Loucy (cell line): ENCODE data around the gene KL.

Source experiments
- H2AFZ ChIP-seq: fragments of 200-600 bp; sonication (generic); 2 replicates; pipeline ENCODE4 v1.6.0; 2016; ENCODE audit warnings: antibody characterized with exemption, mild to moderate bottlenecking, low read length, moderate library complexity
- H3F3A ChIP-seq: fragments of 200-600 bp; 2 replicates; pipeline ENCODE4 v1.6.0; 2016; ENCODE audit warnings: antibody characterized with exemption, low read depth, mild to moderate bottlenecking
- H3K27me3 ChIP-seq: fragments of 200-600 bp; sonication (generic); 2 replicates; pipeline ENCODE4 v1.6.1; 2014; ENCODE audit warnings: low read length, mild to moderate bottlenecking; ENCODE audit not compliant: insufficient read depth, poor library complexity, severe bottlenecking
- H3K36me3 ChIP-seq: fragments of 200-600 bp; sonication (generic); 2 replicates; pipeline ENCODE4 v1.6.1; 2016; ENCODE audit warnings: low read length; ENCODE audit not compliant: insufficient read depth
- H3K4me1 ChIP-seq: fragments of 200-600 bp; sonication (generic); 2 replicates; pipeline ENCODE4 v1.5.1; 2014; ENCODE audit warnings: low read length, mild to moderate bottlenecking; ENCODE audit not compliant: insufficient read depth, poor library complexity, severe bottlenecking
- H3K4me2 ChIP-seq: fragments of 200-600 bp; sonication (generic); 2 replicates; pipeline ENCODE4 v1.6.0; 2014; ENCODE audit warnings: antibody characterized with exemption, low read length, low read depth, mild to moderate bottlenecking; ENCODE audit not compliant: poor library complexity, severe bottlenecking
- H3K4me3 ChIP-seq: fragments of 200-600 bp; sonication (generic); 2 replicates; pipeline ENCODE4 v1.5.1; 2014; ENCODE audit warnings: low read length, mild to moderate bottlenecking, mixed read lengths; ENCODE audit not compliant: poor library complexity, severe bottlenecking
- H3K79me2 ChIP-seq: fragments of 200-600 bp; sonication (generic); 2 replicates; pipeline ENCODE4 v1.6.1; 2014; ENCODE audit warnings: low read length; ENCODE audit not compliant: insufficient read depth
- H3K9ac ChIP-seq: fragments of 200-600 bp; sonication (generic); 2 replicates; pipeline ENCODE4 v1.6.0; 2014; ENCODE audit warnings: mild to moderate bottlenecking, low read depth, low read length, moderate library complexity; ENCODE audit not compliant: poor library complexity, severe bottlenecking
- H3K9me2 ChIP-seq: fragments of 200-600 bp; sonication (generic); replicated peaks from 2 replicates; pipeline ENCODE4 v1.6.1; 2016; ENCODE audit warnings: low read depth, low read length, mixed read lengths
- H3K9me3 ChIP-seq: fragments of 200-600 bp; sonication (generic); 2 replicates; pipeline ENCODE4 v1.6.1; 2014; ENCODE audit warnings: mild to moderate bottlenecking, antibody characterized with exemption, low read length, low read depth; ENCODE audit not compliant: insufficient read depth
- H4K20me1 ChIP-seq: fragments of 200-600 bp; sonication (generic); 2 replicates; pipeline ENCODE4 v1.6.0; 2014; ENCODE audit warnings: antibody characterized with exemption, low read length, mild to moderate bottlenecking; ENCODE audit not compliant: insufficient read depth, poor library complexity, severe bottlenecking
- CTCF ChIP-seq: fragments of 200-600 bp; sonication (generic); conservative IDR thresholded peaks from 2 replicates; pipeline ENCODE4 v1.5.1; 2014; ENCODE audit warnings: mild to moderate bottlenecking, antibody characterized with exemption, low read length
- EZH2phosphoT487 ChIP-seq: fragments of 200-600 bp; IDR thresholded peaks from 2 replicates; pipeline ENCODE4 v1.6.1; 2018; ENCODE audit warnings: antibody characterized with exemption, mild to moderate bottlenecking, moderate library complexity, borderline replicate concordance

The KL gene

DNA sequence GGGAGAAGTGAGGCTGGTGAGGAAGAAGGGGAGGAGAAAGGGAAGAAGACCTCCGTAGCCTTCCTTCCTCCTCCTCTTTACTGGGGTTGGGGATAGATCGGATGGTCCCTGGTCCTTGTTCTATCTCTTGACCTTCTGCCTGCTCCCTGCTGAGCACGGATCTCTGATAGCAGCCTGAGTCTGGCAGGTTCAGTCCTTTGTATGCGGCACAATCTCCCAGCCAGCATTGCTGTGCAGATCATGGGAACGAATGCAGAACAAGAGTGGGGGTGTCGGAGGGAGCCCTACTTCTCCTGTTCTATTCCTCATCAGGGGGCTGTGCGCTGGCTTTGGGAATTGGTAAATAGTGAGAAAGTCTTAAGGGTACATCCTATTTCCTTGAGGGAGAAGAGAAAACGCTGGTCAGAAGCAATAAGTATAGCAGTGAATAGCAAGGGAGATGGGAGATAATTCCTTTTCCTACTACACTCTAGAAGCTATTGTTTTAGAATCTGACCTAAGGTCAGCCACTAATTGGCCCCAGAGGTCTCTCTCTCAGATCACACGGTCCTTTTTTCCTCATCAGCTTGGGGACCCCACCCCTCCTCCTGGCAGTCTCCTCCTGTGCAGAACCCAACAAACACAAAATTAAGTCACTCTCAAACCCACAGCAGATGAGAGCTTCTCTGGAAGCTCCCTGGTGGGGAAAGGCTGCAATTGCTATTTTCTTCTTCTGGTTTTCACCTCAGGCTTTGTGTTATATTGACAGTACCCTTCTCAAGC is 41.0 kb downstream of the KL start:
- TF ChIP-seq CTCF (peak; percentile 57), EZH2phosphoT487 (no peak)
- no peaks in the 10 kb centered on the region for H3K36me3 ChIP-seq
- no peaks in the 10 kb centered on the region for H3K9me3 ChIP-seq
- no peaks in the 10 kb centered on the region for H3F3A ChIP-seq
- no peaks in the 10 kb centered on the region for H4K20me1 ChIP-seq
- H3K27me3 ChIP-seq = no peaks in the 10 kb centered on the region
- H3K4me1 ChIP-seq = no peaks in the 10 kb centered on the region
- no peak overlapping the region for H3K4me3 ChIP-seq
- no peaks in the 10 kb centered on the region for H3K9me2 ChIP-seq
- H2AFZ ChIP-seq = no peak overlapping the region
- H3K4me2 ChIP-seq = no peak overlapping the region
- no peak overlapping the region for H3K9ac ChIP-seq
- no peaks in the 10 kb centered on the region for H3K79me2 ChIP-seq

DNA sequence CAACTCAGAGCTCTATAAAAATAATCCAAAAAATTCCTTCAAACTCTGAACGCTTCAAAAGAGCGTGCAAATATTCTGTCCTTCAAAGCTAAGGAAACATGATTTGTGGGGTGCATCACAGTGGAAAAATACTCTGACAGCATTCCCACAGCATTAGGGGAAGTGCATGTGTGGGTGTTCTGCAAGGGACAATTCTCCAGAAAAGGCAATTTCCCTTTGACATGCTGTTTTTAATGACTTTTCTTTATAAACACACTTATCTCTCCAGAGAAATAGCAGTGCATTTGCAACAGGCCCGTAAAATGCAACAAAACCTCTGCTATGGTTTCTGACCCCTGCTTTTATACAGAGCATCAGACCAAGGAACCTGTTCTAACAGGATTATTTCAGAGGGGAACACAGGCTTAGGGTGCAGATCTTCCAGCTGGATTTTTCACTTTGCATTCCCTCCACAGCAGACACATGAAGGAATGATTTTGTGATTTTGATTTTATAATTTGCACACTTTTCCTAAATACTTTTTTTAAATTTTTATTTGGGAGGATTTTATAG is 42.6 kb downstream of the KL start:
- H4K20me1 ChIP-seq = no peaks in the 10 kb centered on the region

GRCh38 chr13:33060815-33061214 is 44.6 kb downstream of the KL start:
- H3K36me3 ChIP-seq = no peaks in the 10 kb centered on the region
- H4K20me1 ChIP-seq = no peaks in the 10 kb centered on the region
- H3K79me2 ChIP-seq = no peaks in the 10 kb centered on the region
- no peaks in the 10 kb centered on the region for H3F3A ChIP-seq
- TF ChIP-seq CTCF = no peak
- TF ChIP-seq EZH2phosphoT487 = no peak
- H3K9me3 ChIP-seq = no peaks in the 10 kb centered on the region
- no peak overlapping the region for H3K4me2 ChIP-seq
- H3K4me3 ChIP-seq = no peak overlapping the region
- no peaks in the 10 kb centered on the region for H3K4me1 ChIP-seq
- H3K9me2 ChIP-seq = no peaks in the 10 kb centered on the region
- no peaks in the 10 kb centered on the region for H3K27me3 ChIP-seq
- H2AFZ ChIP-seq = no peak overlapping the region
- no peak overlapping the region for H3K9ac ChIP-seq

More for the DNA sequence above, 42.6 kb downstream of the KL start:
- H3K4me1 ChIP-seq = no peaks in the 10 kb centered on the region
- H3K9me3 ChIP-seq = no peaks in the 10 kb centered on the region
- H3K27me3 ChIP-seq = no peaks in the 10 kb centered on the region
- H3K36me3 ChIP-seq = no peaks in the 10 kb centered on the region
- H3K4me2 ChIP-seq = no peak overlapping the region
- H2AFZ ChIP-seq = no peak overlapping the region
- TF ChIP-seq CTCF (no peak), EZH2phosphoT487 (no peak)
- no peaks in the 10 kb centered on the region for H3K79me2 ChIP-seq
- H3K4me3 ChIP-seq = no peak overlapping the region
- H3F3A ChIP-seq = no peaks in the 10 kb centered on the region
- no peak overlapping the region for H3K9ac ChIP-seq
- no peaks in the 10 kb centered on the region for H3K9me2 ChIP-seq
